GM12878 (cell line): Measurements from ENCODE around the gene IFRD2. TPM values are rescaled to one million over a fixed set of nuclear protein-coding genes. Genes with fewer than 3 reads are reported as not detected.

Experiments
- ATAC-seq: fragments of 200-7000 bp; cut with Tn5 transposase; 3 replicates; pipeline ENCODE4 v1.9.1; 2020; ENCODE audit warnings: mild to moderate bottlenecking, moderate library complexity
- BruUV-seq: library from RNA; stranded (reverse); fragments of 400-500 nt; replicated peaks from 2 replicates; lab custom pipeline; 2021; lab: Mats Ljungman, UMichigan
- CTCF ChIA-PET: fragments of 300-600 bp; sonication (Branson Sonifier 250); formaldehyde crosslinking; extraction: SDS; loops from one replicate; lab custom pipeline; 2021; ENCODE audit warnings: inconsistent platforms; lab: Yijun Ruan, JAX
- POLR2A ChIA-PET: fragments of 350-600 bp; formaldehyde crosslinking; extraction: SDS; loops from one replicate; lab custom pipeline; 2021; ENCODE audit warnings: inconsistent platforms; lab: Charles Lee
- RAD21 ChIA-PET: fragments of 300-600 bp; sonication (Branson Sonifier 250); formaldehyde crosslinking; loops from one replicate; lab custom pipeline; 2023; ENCODE audit warnings: antibody characterized with exemption; ENCODE audit not compliant: unreplicated experiment; lab: Charles Lee
- SMC1A ChIA-PET: fragments of 300-600 bp; sonication (Branson Sonifier 250); formaldehyde crosslinking; loops from one replicate; lab custom pipeline; 2023; ENCODE audit not compliant: unreplicated experiment, uncharacterized antibody; lab: Charles Lee
- DNase-seq: peaks from one replicate; pipeline ENCODE4 v3.0.0-alpha.2; 2011; ENCODE audit warnings: low read depth, low spot score
- FAIRE-seq: peaks from 3 replicates; lab custom pipeline; 2011; peaks lifted over from hg19 to GRCh38; lab: Jason Lieb, UNC
- H2AFZ ChIP-seq: 2 replicates; pipeline ENCODE4 v1.6.0; 2011; ENCODE audit warnings: low read depth, low read length, control low read depth; ENCODE audit not compliant: control insufficient read depth
- H3K27ac ChIP-seq: 2 replicates; pipeline ENCODE4 v1.5.1; 2011; ENCODE audit warnings: control low read depth; ENCODE audit not compliant: control insufficient read depth, insufficient read depth
- H3K27me3 ChIP-seq, 2 experiments: replicated peaks in 1 of 2; 2 replicates each; pipeline versions ENCODE4 v1.6.0 to v1.6.1; 2011; ENCODE audit warnings: low read length in 1 of 2; ENCODE audit not compliant: control insufficient read depth in 2 of 2, insufficient read depth in 2 of 2
- H3K36me3 ChIP-seq, 2 experiments: 2 replicates each; pipeline ENCODE4 v1.5.1; 2011; ENCODE audit warnings: low read length in 1 of 2; ENCODE audit not compliant: control insufficient read depth in 2 of 2, insufficient read depth in 2 of 2
- H3K4me1 ChIP-seq: 2 replicates; pipeline ENCODE4 v1.6.1; 2011; ENCODE audit warnings: mild to moderate bottlenecking, low read length, moderate library complexity, mixed read lengths; ENCODE audit not compliant: control insufficient read depth, insufficient read depth
- H3K4me2 ChIP-seq: 2 replicates; pipeline ENCODE4 v1.6.0; 2011; ENCODE audit warnings: control low read depth; ENCODE audit not compliant: control insufficient read depth, insufficient read depth
- H3K4me3 ChIP-seq: fragments of 200-600 bp; sonication (generic); 2 replicates; pipeline ENCODE4 v1.5.1; 2016
- H3K79me2 ChIP-seq: 2 replicates; pipeline ENCODE4 v1.6.0; 2011; ENCODE audit warnings: low read length; ENCODE audit not compliant: control insufficient read depth, insufficient read depth
- H3K9ac ChIP-seq: 2 replicates; pipeline ENCODE4 v1.8.0; 2011; ENCODE audit warnings: low read length, control low read depth, mixed read lengths; ENCODE audit not compliant: control insufficient read depth, insufficient read depth
- H3K9me3 ChIP-seq: replicated peaks from 3 replicates; pipeline ENCODE4 v1.5.1; 2011; ENCODE audit warnings: mild to moderate bottlenecking, low read length; ENCODE audit not compliant: control insufficient read depth, insufficient read depth
- H4K20me1 ChIP-seq: 2 replicates; pipeline ENCODE4 v1.6.0; 2011; ENCODE audit not compliant: control insufficient read depth, insufficient read depth
- CBX3 ChIP-seq: fragments of 200-600 bp; sonication (generic); IDR thresholded peaks from 2 replicates; pipeline ENCODE4 v1.6.1; 2016; ENCODE audit warnings: low read depth, borderline replicate concordance
- CREM ChIP-seq: IDR thresholded peaks from 2 replicates; pipeline ENCODE4 v1.6.1; 2014; ENCODE audit warnings: antibody characterized with exemption, low read depth
- EED ChIP-seq: sonication (generic); IDR thresholded peaks from 2 replicates; pipeline ENCODE4 v1.6.1; 2016; ENCODE audit warnings: antibody characterized with exemption, low read depth
- EGR1 ChIP-seq, 2 experiments: IDR thresholded peaks; 1 replicate in 1 of 2; 2 replicates in 1 of 2; pipeline ENCODE4 v1.6.1; 2011 to 2012; ENCODE audit warnings: low read depth in 2 of 2, low read length in 2 of 2, borderline replicate concordance in 1 of 2, mild to moderate bottlenecking in 1 of 2, moderate library complexity in 1 of 2
- ELK1 ChIP-seq: IDR thresholded peaks from 2 replicates; pipeline ENCODE4 v1.6.1; 2012; ENCODE audit warnings: low read depth, low read length, improper control_type of control experiment
- HSF1 ChIP-seq: fragments of 150-350 bp; IDR thresholded peaks from 2 replicates; pipeline ENCODE4 v1.6.1; 2014; ENCODE audit warnings: mild to moderate bottlenecking, low read depth, low read length
- IKZF2 ChIP-seq, 2 experiments: fragments of 450-650 bp; IDR thresholded peaks; 2 replicates each; pipeline ENCODE4 v1.6.1; 2017; ENCODE audit warnings: mild to moderate bottlenecking in 2 of 2, moderate library complexity in 2 of 2
- LARP7 ChIP-seq: fragments of 450-650 bp; IDR thresholded peaks from 2 replicates; pipeline ENCODE4 v1.6.1; 2017; ENCODE audit warnings: mild to moderate bottlenecking
- MTA3 ChIP-seq: IDR thresholded peaks from 2 replicates; pipeline ENCODE4 v1.6.1; 2012; ENCODE audit warnings: low read length, inconsistent platforms, borderline replicate concordance
- NFIC ChIP-seq: IDR thresholded peaks from 2 replicates; pipeline ENCODE4 v1.6.1; 2012; ENCODE audit warnings: low read depth, mild to moderate bottlenecking, inconsistent platforms, low read length, moderate library complexity
- PAX5 ChIP-seq: IDR thresholded peaks from 2 replicates; pipeline ENCODE4 v1.6.1; 2011; ENCODE audit warnings: low read depth, low read length, borderline replicate concordance
- SMARCA5 ChIP-seq: fragments of 450-650 bp; IDR thresholded peaks from 2 replicates; pipeline ENCODE4 v1.6.1; 2017; ENCODE audit warnings: mild to moderate bottlenecking
- TAF1 ChIP-seq: IDR thresholded peaks from 2 replicates; pipeline ENCODE4 v1.6.1; 2011; ENCODE audit warnings: mild to moderate bottlenecking, low read depth, low read length, borderline replicate concordance
- YY1 ChIP-seq: IDR thresholded peaks from 2 replicates; pipeline ENCODE4 v1.6.1; 2011; ENCODE audit warnings: low read depth, mild to moderate bottlenecking, low read length
- ZBED1 ChIP-seq: IDR thresholded peaks from 2 replicates; pipeline ENCODE4 v1.6.1; 2016; ENCODE audit warnings: borderline replicate concordance
- ZNF207 ChIP-seq: fragments of 450-650 bp; IDR thresholded peaks from 2 replicates; pipeline ENCODE4 v1.6.1; 2014; ENCODE audit warnings: antibody characterized with exemption, mild to moderate bottlenecking, borderline replicate concordance
- ZNF274 ChIP-seq: IDR thresholded peaks from one replicate; pipeline ENCODE4 v1.8.0; 2011; ENCODE audit not compliant: insufficient read length, insufficient read depth
- ZZZ3 ChIP-seq: IDR thresholded peaks from 2 replicates; pipeline ENCODE4 v1.6.1; 2011; ENCODE audit warnings: low read depth; ENCODE audit not compliant: control insufficient read depth, insufficient read length
- WGBS: methylation state at CpG from one replicate; pipeline ENCODE4 v1.1.6; 2016; ENCODE audit warnings: low lambda C conversion rate; ENCODE audit not compliant: insufficient replicate concordance, insufficient coverage; ENCODE audit errors: missing lambda C conversion rate; 5-methylcytosine and 5-hydroxymethylcytosine counted together
- in situ Hi-C: fragments of 300-500 bp; cut with MboI; formaldehyde crosslinking; loops from 9 replicates; pipeline ENCODE4 v1.14.3; 2018; ENCODE audit warnings: mixed read lengths
- intact Hi-C: fragments of 100-400 bp; cut with micrococcal nuclease; formaldehyde crosslinking; loops from one replicate; pipeline ENCODE4 v1.14.2; 2022; ENCODE audit not compliant: unreplicated experiment
- polyA plus RNA-seq, 11 experiments: library from polyadenylated mRNA; depleted of rRNA in 4 of 11; unstranded in 6 of 11; stranded (reverse) in 5 of 11; fragments of >200 nt; fragmentation: Nextera tagmentation in 4 of 11; fragmentation: Illumina TruSeq in 1 of 11; extraction: Ambion mirVana in 4 of 11; extraction: Trizol in 1 of 11; gene quantifications; 1 replicate in 1 of 11; 2 replicates in 10 of 11; pipeline versions ENCODE4 v1.2.1 to v1.2.3, GENCODE V29; 2011 to 2016; ENCODE audit warnings: inconsistent platforms in 2 of 11, missing spikeins in 2 of 11, low read depth in 1 of 11
- total RNA-seq, 4 experiments: library from RNA; depleted of rRNA in 3 of 4; stranded (reverse); fragments of >200 nt in 3 of 4; fragmentation: Illumina TruSeq in 1 of 4; extraction: Trizol in 1 of 4; gene quantifications; 2 replicates each; pipeline versions ENCODE4 v1.2.1 to v1.2.3, GENCODE V29; 2013 to 2021
- TF ChIP-seq, protein P1 (sequence below): IDR thresholded peaks from 2 replicates; pipeline ENCODE4 v1.6.1; 2012; ENCODE audit warnings: low read depth, low read length, improper control_type of control experiment

Gene IFRD2
- total and polyA plus RNA-seq, 10 of the 15 experiments (the other 5 are each of a cell fraction or from before 2014, with no cell fraction given) = 19.1 to 153 (median 80.3) TPM

GRCh38 chr3:50237754-50238548, 54.3 kb downstream of the IFRD2 start:
- ChIA-PET RAD21 (interaction anchor here (0.6 to 2.4 kb wide), 3 partner anchors 9 kb away, joined by 3 to 19 read pairs (median 7); no protein-coding TSS in a partner anchor), CTCF (interaction anchor here (0.6 to 3.9 kb wide), 3 partner anchors 9 to 316 kb away, joined by 3 to 27 read pairs (median 19); no protein-coding TSS in a partner anchor), SMC1A (interaction anchor here (0.9 kb wide), 2 partner anchors 8 to 9 kb away, joined by 4 read pairs; no protein-coding TSS in a partner anchor), POLR2A (interaction anchor here (0.5 to 4.0 kb wide), 7 partner anchors 9 to 1158 kb away, joined by 4 to 38 read pairs (median 5); no protein-coding TSS in a partner anchor)
- peak overlapping the region; percentile 90 for H3K9ac ChIP-seq
- H4K20me1 ChIP-seq = peaks cover 9% of the 10 kb centered on the region; the same call in 1 of the 2 replicates
- H3K79me2 ChIP-seq = peaks cover 66% of the 10 kb centered on the region
- no peaks in the 10 kb centered on the region for H3K27me3 ChIP-seq
- peak; percentile 71 for ATAC-seq
- peak; percentile 50 for DNase-seq
- peak overlapping the region; percentile 48; the same call in 1 of the 2 replicates for H2AFZ ChIP-seq
- no peaks in the 10 kb centered on the region; a peak in 1 of 4 replicates for H3K36me3 ChIP-seq
- BruUV-seq = no TSS peak
- H3K4me2 ChIP-seq = peak overlapping the region; percentile 65
- under 1% methylated on average over 31 of the region's 31 CpGs for WGBS
- FAIRE-seq = peak; percentile 98
- no peaks in the 10 kb centered on the region for H3K9me3 ChIP-seq
- H3K27ac ChIP-seq = peak overlapping the region; percentile 91
- intact Hi-C loops = loop anchor here (5.0 kb wide), 1 partner anchor 99 kb away; no protein-coding TSS in a partner anchor
- in situ Hi-C loops = no loop called here
- peaks cover 35% of the 10 kb centered on the region for H3K4me1 ChIP-seq
- H3K4me3 ChIP-seq = peak overlapping the region; percentile 100
- TF ChIP-seq NFIC (no peak), EGR1 (IDR thresholded peaks at IDR 0.05; ENCODE audit: borderline replicate concordance in 1 of 2, low read depth in 2 of 2, low read length in 2 of 2) (peak in 1 of 2 experiments; percentile 93; a peak in 2 of 3 replicates), IKZF2 (IDR thresholded peaks at IDR 0.05) (no peak), ZNF207 (no peak), YY1 (peak; percentile 95), ZBED1 (no peak), HSF1 (no peak), EED (no peak), ELK1 (peak; percentile 87), ZNF274 (no peak), PAX5 (peak; percentile 17; the same call in 1 of the 2 replicates), ZZZ3 (no peak), LARP7 (no peak), SMARCA5 (peak; percentile 20; the same call in 1 of the 2 replicates), CREM (peak; percentile 68; the same call in 1 of the 2 replicates), TAF1 (peak; percentile 73; the same call in 1 of the 2 replicates), MTA3 (no peak; the same call in 1 of the 2 replicates), CBX3 (no peak)
- TF ChIP-seq, protein P1, sequence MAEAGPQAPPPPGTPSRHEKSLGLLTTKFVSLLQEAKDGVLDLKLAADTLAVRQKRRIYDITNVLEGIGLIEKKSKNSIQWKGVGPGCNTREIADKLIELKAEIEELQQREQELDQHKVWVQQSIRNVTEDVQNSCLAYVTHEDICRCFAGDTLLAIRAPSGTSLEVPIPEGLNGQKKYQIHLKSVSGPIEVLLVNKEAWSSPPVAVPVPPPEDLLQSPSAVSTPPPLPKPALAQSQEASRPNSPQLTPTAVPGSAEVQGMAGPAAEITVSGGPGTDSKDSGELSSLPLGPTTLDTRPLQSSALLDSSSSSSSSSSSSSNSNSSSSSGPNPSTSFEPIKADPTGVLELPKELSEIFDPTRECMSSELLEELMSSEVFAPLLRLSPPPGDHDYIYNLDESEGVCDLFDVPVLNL = no peak
